ENCODE results near the gene LETM1. TPM values are rescaled to one million over a fixed set of nuclear protein-coding genes. Genes with fewer than 3 reads are reported as not detected.

LETM1 gene
- total and polyA plus RNA-seq, 5 donors from 2014 or later: 10.3 to 41.8 (median 12.4) TPM

DNA sequence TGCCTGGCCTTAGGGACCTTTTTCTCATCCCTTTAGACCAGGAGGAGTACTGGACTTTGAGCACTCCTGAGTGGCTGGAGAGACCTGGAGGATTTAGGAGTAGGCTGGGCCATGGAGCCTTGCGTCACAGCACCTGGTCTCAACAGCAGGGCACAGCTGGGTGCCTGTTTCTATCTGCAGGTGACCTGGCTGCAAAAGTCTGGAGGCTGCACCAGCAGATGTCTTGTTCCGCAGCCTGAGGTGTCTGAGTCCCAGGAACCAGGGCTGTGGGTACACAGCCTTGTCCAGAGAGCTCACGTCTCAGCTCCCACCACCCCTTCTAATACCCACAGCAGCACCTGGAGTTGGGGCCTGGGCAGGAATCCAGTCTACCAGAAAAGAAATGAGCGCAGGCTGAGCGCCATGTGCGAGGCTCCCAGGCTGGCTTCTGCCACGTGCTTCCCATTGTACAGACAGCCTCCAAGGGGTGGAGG is 10.3 kb upstream of the LETM1 start:
- Mint-ChIP-seq H3K36me3 (no peaks in the 10 kb centered on the region), H3K9me3 (no peaks in the 10 kb centered on the region), H3K4me3 (no peak overlapping the region), H3K27ac (no peak overlapping the region), H3K27me3 (no peaks in the 10 kb centered on the region), H3K4me1 (peaks cover 10 to 27% (median 18%) of the 10 kb centered on the region in 4 donors)
- Histone ChIP-seq H3K27ac (ENCODE audit: insufficient read depth, low read length, poor library complexity, severe bottlenecking) (no peak overlapping the region), H3K27me3 (ENCODE audit: control insufficient read depth, insufficient read depth, low read length) (no peaks in the 10 kb centered on the region), H3K36me3 (ENCODE audit: control insufficient read depth, insufficient read depth, low read length) (no peaks in the 10 kb centered on the region), H3K9me3 (ENCODE audit: control insufficient read depth in 2 of 2, low read length in 2 of 2) (no peaks in the 10 kb centered on the region), H3K4me1 (ENCODE audit: control insufficient read depth, insufficient read depth, low read length, poor library complexity, severe bottlenecking) (peaks cover 24% of the 10 kb centered on the region), H3K4me3 (ENCODE audit: low read depth, low read length) (no peak overlapping the region)
- no peak for ATAC-seq (ENCODE audit: low read depth in 2 of 2)
- no peak for DNase-seq

DNA sequence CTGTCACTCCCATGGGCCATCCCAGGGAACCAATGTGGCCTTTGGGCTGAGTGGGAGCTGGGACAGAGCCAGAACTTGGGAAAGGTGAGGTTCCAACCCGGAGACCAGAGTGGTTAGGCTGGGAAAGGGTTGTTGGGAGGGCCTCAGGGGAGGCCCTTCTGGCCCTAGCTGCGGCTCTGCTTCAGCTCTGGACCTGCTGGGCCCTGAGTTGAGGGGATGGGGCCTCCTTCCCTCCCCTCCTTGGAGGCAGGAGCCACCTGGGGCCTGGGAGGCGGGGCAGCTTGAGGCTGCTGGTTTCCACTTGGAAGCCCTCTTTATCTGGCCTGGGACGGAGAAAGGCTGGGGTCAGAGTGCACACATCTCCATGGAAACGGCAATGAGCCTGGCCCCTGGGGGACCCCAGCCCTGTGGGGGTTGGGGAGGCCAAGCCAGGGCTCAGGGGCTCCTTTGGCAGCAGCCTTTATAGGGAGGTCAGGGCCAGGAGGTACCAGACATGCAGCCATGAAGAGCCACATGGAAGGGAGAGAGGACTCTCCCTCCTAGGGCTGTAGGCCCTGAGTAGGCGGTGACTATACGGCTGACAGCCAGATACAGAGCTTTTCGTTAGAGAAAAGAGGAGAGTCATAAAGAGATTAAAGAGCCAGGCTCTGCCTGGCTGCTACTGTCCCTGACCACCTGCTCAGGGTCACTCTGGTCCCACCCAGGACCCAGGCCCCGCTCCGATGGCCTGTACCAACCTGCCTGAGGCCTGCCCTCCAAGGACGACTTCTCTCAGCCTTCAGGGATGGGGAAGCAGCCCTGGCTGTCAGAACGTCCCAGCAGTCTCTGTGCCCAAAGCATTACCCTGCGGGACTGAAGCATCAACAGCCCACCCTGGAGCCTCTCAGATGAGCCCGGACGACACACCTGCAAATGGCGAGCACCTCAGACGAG is 8.4 kb upstream of the LETM1 start:
- Mint-ChIP-seq H3K4me3 (no peak overlapping the region), H3K27ac (peak overlapping the region in 1 of 3 donors; percentile 38)

DNA sequence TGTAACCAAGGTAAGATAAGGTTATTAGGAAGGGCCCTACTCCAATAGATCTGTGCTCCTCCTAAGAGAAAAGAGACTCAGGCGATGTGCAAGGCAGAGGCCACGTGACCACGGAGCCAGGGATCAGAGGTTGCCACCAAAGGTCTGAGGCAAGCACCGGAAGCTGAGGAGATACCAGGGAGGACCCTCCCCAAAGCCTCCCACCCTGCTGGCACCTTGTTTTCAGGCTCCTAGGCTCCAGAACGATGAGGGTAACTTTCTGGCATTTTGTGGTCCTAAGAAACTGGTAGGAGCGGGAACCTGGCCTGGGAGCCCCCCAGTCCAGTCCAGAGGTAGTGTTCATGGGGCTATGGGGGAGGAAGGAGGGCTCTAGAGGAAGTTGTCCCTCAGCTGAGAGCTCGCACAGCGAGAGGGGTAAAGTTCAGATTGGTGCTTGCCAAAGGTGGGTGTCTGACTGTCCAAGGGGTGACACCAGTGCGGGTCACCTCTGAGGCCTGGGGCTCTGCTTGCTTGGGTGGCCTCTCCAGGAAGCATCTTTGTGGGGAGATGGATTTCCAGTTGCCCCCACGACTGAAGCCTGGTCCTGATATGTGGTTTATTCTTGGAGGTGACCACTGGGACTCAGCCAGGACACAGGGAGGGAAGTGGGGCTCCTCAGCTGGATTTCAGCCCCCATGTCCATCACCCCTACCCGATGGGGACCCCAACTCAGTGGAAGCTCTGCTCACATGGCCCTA is 7.5 kb upstream of the LETM1 start:
- DNase-seq: no peak
- no peaks in the 10 kb centered on the region for H3K9me3 ChIP-seq (ENCODE audit: control insufficient read depth in 2 of 2, low read length in 2 of 2)
- no peak overlapping the region for H3K27ac ChIP-seq (ENCODE audit: insufficient read depth, low read length, poor library complexity, severe bottlenecking)
- no peaks in the 10 kb centered on the region for H3K9me3 Mint-ChIP-seq
- H3K27me3 ChIP-seq (ENCODE audit: control insufficient read depth, insufficient read depth, low read length): no peaks in the 10 kb centered on the region
- H3K4me3 Mint-ChIP-seq: peak overlapping the region in 3 of 4 donors; percentile 73 to 82 (median 80)
- no peaks in the 10 kb centered on the region for H3K36me3 Mint-ChIP-seq
- H3K4me1 Mint-ChIP-seq: peaks cover 4 to 24% (median 13%) of the 10 kb centered on the region in 4 donors
- H3K27me3 Mint-ChIP-seq: no peaks in the 10 kb centered on the region
- H3K36me3 ChIP-seq (ENCODE audit: control insufficient read depth, insufficient read depth, low read length): no peaks in the 10 kb centered on the region
- H3K4me1 ChIP-seq (ENCODE audit: control insufficient read depth, insufficient read depth, low read length, poor library complexity, severe bottlenecking): peaks cover 17% of the 10 kb centered on the region
- ATAC-seq (ENCODE audit: low read depth in 2 of 2): no peak
- no peak overlapping the region for H3K4me3 ChIP-seq (ENCODE audit: low read depth, low read length)
- peak overlapping the region in 2 of 3 donors; percentile 88 to 89 for H3K27ac Mint-ChIP-seq

More for the DNA sequence above, 8.4 kb upstream of the LETM1 start:
- H3K36me3 Mint-ChIP-seq: no peaks in the 10 kb centered on the region
- H3K9me3 ChIP-seq (ENCODE audit: control insufficient read depth in 2 of 2, low read length in 2 of 2): no peaks in the 10 kb centered on the region
- no peaks in the 10 kb centered on the region for H3K27me3 Mint-ChIP-seq
- no peaks in the 10 kb centered on the region for H3K36me3 ChIP-seq (ENCODE audit: control insufficient read depth, insufficient read depth, low read length)
- DNase-seq: no peak
- no peak overlapping the region for H3K27ac ChIP-seq (ENCODE audit: insufficient read depth, low read length, poor library complexity, severe bottlenecking)
- no peak overlapping the region for H3K4me3 ChIP-seq (ENCODE audit: low read depth, low read length)
- peaks cover 17% of the 10 kb centered on the region for H3K4me1 ChIP-seq (ENCODE audit: control insufficient read depth, insufficient read depth, low read length, poor library complexity, severe bottlenecking)
- H3K4me1 Mint-ChIP-seq: peaks cover 4 to 22% (median 13%) of the 10 kb centered on the region in 4 donors
- no peaks in the 10 kb centered on the region for H3K27me3 ChIP-seq (ENCODE audit: control insufficient read depth, insufficient read depth, low read length)
- no peak for ATAC-seq (ENCODE audit: low read depth in 2 of 2)
- H3K9me3 Mint-ChIP-seq: no peaks in the 10 kb centered on the region

DNA sequence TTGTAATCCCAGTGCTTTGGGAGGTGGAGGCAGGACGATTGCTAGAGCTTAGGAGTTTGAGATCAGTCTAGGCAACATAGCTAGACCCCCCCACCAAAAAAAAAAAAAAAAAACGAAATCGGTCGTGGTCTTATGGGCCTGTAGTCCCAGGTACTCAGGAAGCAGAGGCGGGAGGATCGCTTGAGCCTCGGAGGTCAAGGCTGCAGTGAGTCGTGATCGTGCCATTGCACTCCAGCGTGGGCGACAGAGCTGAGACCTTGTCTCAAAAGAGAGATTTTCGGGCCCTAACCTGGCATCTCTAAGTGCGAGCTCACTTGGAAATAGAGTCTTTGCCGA is 7.0 kb upstream of the LETM1 start:
- Histone ChIP-seq H3K9me3 (ENCODE audit: control insufficient read depth in 2 of 2, low read length in 2 of 2) (no peaks in the 10 kb centered on the region), H3K36me3 (ENCODE audit: control insufficient read depth, insufficient read depth, low read length) (no peaks in the 10 kb centered on the region), H3K4me1 (ENCODE audit: control insufficient read depth, insufficient read depth, low read length, poor library complexity, severe bottlenecking) (peaks cover 17% of the 10 kb centered on the region), H3K27ac (ENCODE audit: insufficient read depth, low read length, poor library complexity, severe bottlenecking) (no peak overlapping the region), H3K27me3 (ENCODE audit: control insufficient read depth, insufficient read depth, low read length) (no peaks in the 10 kb centered on the region), H3K4me3 (ENCODE audit: low read depth, low read length) (peak overlapping the region; percentile 32)
- ATAC-seq (ENCODE audit: low read depth in 2 of 2): no peak
- Mint-ChIP-seq H3K4me1 (peaks cover 4 to 24% (median 13%) of the 10 kb centered on the region in 4 donors), H3K27me3 (no peaks in the 10 kb centered on the region), H3K4me3 (peak overlapping the region; percentile 73 to 90 (median 81)), H3K36me3 (no peaks in the 10 kb centered on the region), H3K27ac (peak overlapping the region; percentile 80 to 89 (median 88)), H3K9me3 (no peaks in the 10 kb centered on the region)
- DNase-seq: no peak

DNA sequence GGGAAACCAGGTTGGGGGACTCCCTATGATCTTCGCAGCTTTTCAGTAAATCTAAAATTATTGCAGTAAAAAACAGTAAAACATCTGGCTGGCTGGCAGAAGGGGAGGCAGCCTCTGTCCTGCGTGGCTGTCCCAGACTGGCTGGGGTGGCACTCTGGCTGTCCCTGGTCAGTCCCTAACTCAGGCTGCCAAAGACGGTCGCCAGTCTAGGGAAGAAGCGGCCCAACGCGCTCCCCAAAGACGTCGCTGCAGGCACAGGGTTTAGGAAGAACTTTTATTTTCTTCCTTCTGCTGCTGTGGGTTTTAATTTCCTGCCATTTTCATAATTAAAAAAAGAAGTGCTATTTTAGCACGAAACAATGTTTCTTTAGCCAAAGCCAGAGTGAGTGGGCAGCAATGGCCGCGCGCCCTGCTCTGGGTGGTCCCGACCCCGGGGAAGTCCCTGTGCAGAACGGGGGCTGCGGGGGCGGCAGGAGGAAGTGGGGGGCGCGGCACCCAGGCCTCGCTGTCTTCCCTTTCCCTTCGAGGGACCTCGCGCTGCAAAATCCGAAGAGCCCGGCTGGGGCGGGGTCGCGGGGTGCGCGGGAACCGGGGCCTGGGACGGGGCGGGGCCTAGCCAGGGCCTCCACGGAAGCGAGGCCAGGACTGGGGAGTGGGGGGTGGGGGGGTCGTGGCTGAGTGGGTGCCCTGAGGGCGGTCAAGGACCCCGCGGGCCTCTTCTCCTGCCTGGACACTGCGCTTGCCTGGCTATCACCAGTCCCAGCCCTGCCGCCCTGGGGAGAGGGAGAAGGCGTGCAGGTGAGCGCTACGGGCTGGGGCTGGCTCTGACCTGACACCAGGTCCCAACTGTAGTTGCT is 6.3 kb upstream of the LETM1 start:
- no peaks in the 10 kb centered on the region for H3K9me3 ChIP-seq (ENCODE audit: control insufficient read depth in 2 of 2, low read length in 2 of 2)
- DNase-seq (peak in 2 of 3 donors; percentile 12 to 58), ATAC-seq (ENCODE audit: low read depth in 2 of 2) (peak; percentile 33 to 47)
- H3K4me1 ChIP-seq (ENCODE audit: control insufficient read depth, insufficient read depth, low read length, poor library complexity, severe bottlenecking): peaks cover 18% of the 10 kb centered on the region
- Mint-ChIP-seq H3K9me3 (no peaks in the 10 kb centered on the region), H3K27me3 (no peaks in the 10 kb centered on the region), H3K4me1 (peaks cover 4 to 28% (median 14%) of the 10 kb centered on the region in 4 donors), H3K4me3 (peak overlapping the region; percentile 82 to 93 (median 88)), H3K36me3 (no peaks in the 10 kb centered on the region), H3K27ac (peak overlapping the region; percentile 71 to 89 (median 88))
- H3K4me3 ChIP-seq (ENCODE audit: low read depth, low read length): peak overlapping the region; percentile 32
- H3K36me3 ChIP-seq (ENCODE audit: control insufficient read depth, insufficient read depth, low read length): no peaks in the 10 kb centered on the region
- no peaks in the 10 kb centered on the region for H3K27me3 ChIP-seq (ENCODE audit: control insufficient read depth, insufficient read depth, low read length)
- peak overlapping the region; percentile 25 for H3K27ac ChIP-seq (ENCODE audit: insufficient read depth, low read length, poor library complexity, severe bottlenecking)

DNA sequence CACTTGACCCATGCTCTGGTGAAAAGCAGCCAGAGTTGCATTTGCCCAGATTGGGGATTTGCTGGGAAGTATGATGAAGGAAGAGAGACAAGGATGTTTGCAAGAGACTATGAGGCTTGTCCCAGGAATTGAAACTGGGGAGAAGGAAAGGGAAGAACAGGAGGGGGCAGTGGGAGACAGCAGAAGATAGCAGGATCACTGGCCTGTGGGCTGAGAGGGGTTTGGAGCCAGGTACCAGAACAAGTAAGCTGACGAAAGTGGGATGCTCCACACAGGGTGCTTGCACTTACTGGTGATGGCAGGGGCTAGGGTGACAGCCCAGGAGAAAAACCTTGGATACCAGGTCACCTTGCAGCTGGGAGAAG is 3.4 kb upstream of the LETM1 start:
- H3K9me3 ChIP-seq (ENCODE audit: control insufficient read depth in 2 of 2, low read length in 2 of 2): no peaks in the 10 kb centered on the region
- DNase-seq (no peak), ATAC-seq (ENCODE audit: low read depth in 2 of 2) (no peak)
- Mint-ChIP-seq H3K4me3 (peak overlapping the region in 1 of 4 donors; percentile 11), H3K27me3 (no peaks in the 10 kb centered on the region), H3K36me3 (no peaks in the 10 kb centered on the region), H3K9me3 (no peaks in the 10 kb centered on the region), H3K27ac (peak overlapping the region in 1 of 3 donors; percentile 1), H3K4me1 (peaks cover 4 to 41% (median 22%) of the 10 kb centered on the region in 4 donors)
- H3K27me3 ChIP-seq (ENCODE audit: control insufficient read depth, insufficient read depth, low read length): no peaks in the 10 kb centered on the region
- no peaks in the 10 kb centered on the region for H3K36me3 ChIP-seq (ENCODE audit: control insufficient read depth, insufficient read depth, low read length)
- H3K27ac ChIP-seq (ENCODE audit: insufficient read depth, low read length, poor library complexity, severe bottlenecking): no peak overlapping the region
- H3K4me3 ChIP-seq (ENCODE audit: low read depth, low read length): no peak overlapping the region
- H3K4me1 ChIP-seq (ENCODE audit: control insufficient read depth, insufficient read depth, low read length, poor library complexity, severe bottlenecking): peaks cover 35% of the 10 kb centered on the region

DNA sequence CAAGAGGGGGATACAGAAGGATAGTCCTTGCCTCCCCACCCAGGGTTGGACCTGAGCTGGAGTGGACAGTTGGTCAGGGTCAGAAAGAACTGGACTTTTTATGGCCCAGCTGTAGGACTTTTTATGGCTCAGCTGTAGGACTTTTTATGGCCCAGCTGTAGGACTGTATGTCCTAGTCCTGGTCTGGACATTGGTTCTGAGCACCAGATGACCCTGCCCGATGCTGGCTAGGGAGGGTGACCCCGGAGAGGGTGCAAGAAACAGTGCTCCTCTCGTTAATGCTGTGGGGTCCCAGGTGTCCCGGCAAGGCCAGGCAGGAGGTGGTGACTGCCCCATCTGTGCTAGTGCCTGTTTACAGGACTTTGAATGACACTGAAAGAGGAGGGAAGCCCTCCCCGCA is 2.0 kb upstream of the LETM1 start:
- H3K9me3 Mint-ChIP-seq: no peaks in the 10 kb centered on the region
- H3K27me3 ChIP-seq (ENCODE audit: control insufficient read depth, insufficient read depth, low read length): no peaks in the 10 kb centered on the region
- no peaks in the 10 kb centered on the region for H3K9me3 ChIP-seq (ENCODE audit: control insufficient read depth in 2 of 2, low read length in 2 of 2)
- H3K4me3 ChIP-seq (ENCODE audit: low read depth, low read length): no peak overlapping the region
- peak overlapping the region in 1 of 4 donors; percentile 76 for H3K4me3 Mint-ChIP-seq
- no peak overlapping the region for H3K27ac ChIP-seq (ENCODE audit: insufficient read depth, low read length, poor library complexity, severe bottlenecking)
- H3K4me1 ChIP-seq (ENCODE audit: control insufficient read depth, insufficient read depth, low read length, poor library complexity, severe bottlenecking): peaks cover 30% of the 10 kb centered on the region
- H3K36me3 ChIP-seq (ENCODE audit: control insufficient read depth, insufficient read depth, low read length): no peaks in the 10 kb centered on the region
- no peaks in the 10 kb centered on the region for H3K27me3 Mint-ChIP-seq
- peaks cover 4 to 40% (median 24%) of the 10 kb centered on the region in 4 donors for H3K4me1 Mint-ChIP-seq
- ATAC-seq (ENCODE audit: low read depth in 2 of 2) (no peak), DNase-seq (no peak)
- peaks cover 4% of the 10 kb centered on the region for H3K36me3 Mint-ChIP-seq
- H3K27ac Mint-ChIP-seq: no peak overlapping the region
